IMR-90 (cell line): ENCODE measurements around the gene CFAP92. TPM values are rescaled to one million over a fixed set of nuclear protein-coding genes. Genes with fewer than 3 reads are reported as not detected.

Source experiments
- ATAC-seq: fragments of 200-7000 bp; cut with Tn5 transposase; 2 replicates; pipeline ENCODE4 v1.9.1; 2020; ENCODE audit warnings: low read depth, mild to moderate bottlenecking, moderate library complexity
- BruUV-seq: library from RNA; stranded (reverse); fragments of 400-500 nt; replicated peaks from 2 replicates; lab custom pipeline; 2021; lab: Mats Ljungman, UMichigan
- CTCF ChIA-PET: fragments of 300-600 bp; formaldehyde crosslinking; extraction: SDS; loops from one replicate; lab custom pipeline; 2021; ENCODE audit warnings: antibody characterized with exemption; lab: Yijun Ruan, JAX
- POLR2A ChIA-PET: fragments of 300-600 bp; sonication (Branson Sonifier 250); formaldehyde crosslinking; loops from one replicate; lab custom pipeline; 2022; ENCODE audit warnings: antibody characterized with exemption; ENCODE audit not compliant: unreplicated experiment; lab: Charles Lee
- DNase-seq: peaks from one replicate; pipeline ENCODE4 v3.0.0; 2013
- H2AFZ ChIP-seq: replicated peaks from 2 replicates; pipeline ENCODE3; 2013; ENCODE audit warnings: low read length, mild to moderate bottlenecking; ENCODE audit not compliant: poor library complexity
- H2AK5ac ChIP-seq: 2 replicates; pipeline ENCODE4 v1.6.1; 2013; ENCODE audit warnings: low read depth, low read length, inconsistent platforms
- H2AK9ac ChIP-seq: replicated peaks from 2 replicates; pipeline ENCODE3; 2013; ENCODE audit warnings: mild to moderate bottlenecking, low read depth, low read length, moderate library complexity; ENCODE audit not compliant: poor library complexity
- H2BK120ac ChIP-seq: 2 replicates; pipeline ENCODE4 v1.6.1; 2013; ENCODE audit warnings: low read depth, low read length, inconsistent platforms
- H2BK15ac ChIP-seq: 3 replicates; pipeline ENCODE4 v1.6.1; 2013; ENCODE audit warnings: low read depth, low read length, inconsistent platforms
- H2BK20ac ChIP-seq: 2 replicates; pipeline ENCODE4 v1.6.1; 2013; ENCODE audit warnings: low read depth, mild to moderate bottlenecking, inconsistent platforms, low read length, moderate library complexity
- H2BK5ac ChIP-seq: 2 replicates; pipeline ENCODE4 v1.6.1; 2013; ENCODE audit warnings: mild to moderate bottlenecking, low read depth, low read length, inconsistent platforms; ENCODE audit not compliant: poor library complexity, severe bottlenecking
- H3K14ac ChIP-seq: replicated peaks from 2 replicates; pipeline ENCODE4 v1.6.1; 2013; ENCODE audit warnings: low read depth, low read length, inconsistent platforms
- H3K18ac ChIP-seq: 2 replicates; pipeline ENCODE4 v1.6.1; 2013; ENCODE audit warnings: low read depth, low read length, control low read depth
- H3K23ac ChIP-seq: 2 replicates; pipeline ENCODE4 v1.6.1; 2013; ENCODE audit warnings: low read depth, low read length, inconsistent platforms
- H3K27ac ChIP-seq: 2 replicates; pipeline ENCODE4 v1.5.1; 2013; ENCODE audit warnings: mild to moderate bottlenecking, control low read depth, low read length; ENCODE audit not compliant: insufficient read depth
- H3K27me3 ChIP-seq: 2 replicates; pipeline ENCODE4 v1.6.1; 2013; ENCODE audit warnings: low read length; ENCODE audit not compliant: control insufficient read depth, insufficient read depth
- H3K36me3 ChIP-seq: 2 replicates; pipeline ENCODE4 v1.6.1; 2013; ENCODE audit warnings: low read length, mixed read lengths; ENCODE audit not compliant: control insufficient read depth, insufficient read depth
- H3K4ac ChIP-seq: 2 replicates; pipeline ENCODE4 v1.6.1; 2013; ENCODE audit warnings: low read depth, low read length, inconsistent platforms
- H3K4me1 ChIP-seq: 2 replicates; pipeline ENCODE4 v1.6.1; 2013; ENCODE audit warnings: low read length, mixed read lengths; ENCODE audit not compliant: control insufficient read depth, insufficient read depth
- H3K4me2 ChIP-seq: 2 replicates; pipeline ENCODE4 v1.6.1; 2013; ENCODE audit warnings: low read depth, mild to moderate bottlenecking, control low read depth, low read length, moderate library complexity
- H3K4me3 ChIP-seq: 2 replicates; pipeline ENCODE4 v1.5.1; 2013; ENCODE audit warnings: low read depth, mild to moderate bottlenecking, control low read depth, low read length, moderate library complexity; ENCODE audit not compliant: insufficient read depth
- H3K56ac ChIP-seq: 2 replicates; pipeline ENCODE4 v1.6.1; 2013; ENCODE audit warnings: low read length, inconsistent platforms; ENCODE audit not compliant: insufficient read depth; ENCODE audit errors: extremely low read depth
- H3K79me1 ChIP-seq, 2 experiments: 2 replicates each; pipeline ENCODE4 v1.6.1; 2013; ENCODE audit warnings: low read length in 2 of 2, inconsistent platforms in 1 of 2, low read depth in 1 of 2
- H3K9ac ChIP-seq: 2 replicates; pipeline ENCODE4 v1.6.1; 2013; ENCODE audit warnings: low read depth, low read length, control low read depth
- H3K9me1 ChIP-seq: 2 replicates; pipeline ENCODE4 v1.6.1; 2013; ENCODE audit warnings: low read length, inconsistent platforms; ENCODE audit not compliant: insufficient read depth
- H3K9me3 ChIP-seq: 2 replicates; pipeline ENCODE4 v1.6.1; 2013; ENCODE audit warnings: low read length; ENCODE audit not compliant: control insufficient read depth, insufficient read depth
- H4K20me1 ChIP-seq: 2 replicates; pipeline ENCODE4 v1.6.1; 2013; ENCODE audit warnings: low read length, inconsistent platforms; ENCODE audit not compliant: insufficient read depth
- H4K5ac ChIP-seq: 2 replicates; pipeline ENCODE4 v1.6.1; 2013; ENCODE audit warnings: mild to moderate bottlenecking, low read depth, low read length, control low read depth
- H4K8ac ChIP-seq, 2 experiments: 2 replicates each; pipeline ENCODE4 v1.6.1; 2013; ENCODE audit warnings: low read depth in 2 of 2, low read length in 2 of 2, control low read depth in 1 of 2, inconsistent platforms in 1 of 2
- H4K91ac ChIP-seq: 2 replicates; pipeline ENCODE4 v1.6.1; 2013; ENCODE audit warnings: low read depth, low read length, inconsistent platforms; ENCODE audit not compliant: insufficient read depth
- BHLHE40 ChIP-seq: fragments of 150-350 bp; IDR thresholded peaks from 2 replicates; pipeline ENCODE4 v1.6.1; 2016; ENCODE audit warnings: mild to moderate bottlenecking, low read depth, low read length
- CEBPB ChIP-seq: IDR thresholded peaks from 2 replicates; pipeline ENCODE4 v1.6.1; 2012; ENCODE audit warnings: low read depth, low read length, improper control_type of control experiment
- CHD1 ChIP-seq: IDR thresholded peaks from 2 replicates; pipeline ENCODE4 v1.6.1; 2012; ENCODE audit warnings: low read depth, low read length, improper control_type of control experiment
- FOS ChIP-seq: fragments of 150-350 bp; IDR thresholded peaks from 2 replicates; pipeline ENCODE4 v1.6.1; 2016; ENCODE audit warnings: low read depth, low read length
- MAFK ChIP-seq: IDR thresholded peaks from 2 replicates; pipeline ENCODE4 v1.6.1; 2012; ENCODE audit warnings: low read depth, low read length, improper control_type of control experiment
- MAZ ChIP-seq: IDR thresholded peaks from 2 replicates; pipeline ENCODE4 v1.6.1; 2012; ENCODE audit warnings: low read depth, mild to moderate bottlenecking, low read length, improper control_type of control experiment, moderate library complexity, borderline replicate concordance
- MXI1 ChIP-seq: IDR thresholded peaks from 2 replicates; pipeline ENCODE4 v1.6.1; 2012; ENCODE audit warnings: low read depth, mild to moderate bottlenecking, low read length, moderate library complexity, borderline replicate concordance
- NFE2L2 ChIP-seq: fragments of 150-350 bp; IDR thresholded peaks from 2 replicates; pipeline ENCODE4 v1.6.1; 2016; ENCODE audit warnings: low read depth, mild to moderate bottlenecking, low read length
- POLR2A ChIP-seq: IDR thresholded peaks from 2 replicates; pipeline ENCODE4 v1.6.1; 2012; ENCODE audit warnings: mild to moderate bottlenecking, low read depth, low read length
- RCOR1 ChIP-seq: IDR thresholded peaks from 2 replicates; pipeline ENCODE4 v1.6.1; 2012; ENCODE audit warnings: mild to moderate bottlenecking, low read length, improper control_type of control experiment; ENCODE audit not compliant: insufficient replicate concordance
- RFX5 ChIP-seq: IDR thresholded peaks from 2 replicates; pipeline ENCODE4 v1.8.0; 2012; ENCODE audit warnings: low read depth, mild to moderate bottlenecking, low read length, moderate library complexity
- SMC3 ChIP-seq: fragments of 150-350 bp; IDR thresholded peaks from 2 replicates; pipeline ENCODE4 v1.6.1; 2016; ENCODE audit warnings: low read depth, mild to moderate bottlenecking, antibody characterized with exemption, low read length, moderate library complexity
- USF2 ChIP-seq: fragments of 150-350 bp; IDR thresholded peaks from 2 replicates; pipeline ENCODE4 v1.6.1; 2017; ENCODE audit warnings: mild to moderate bottlenecking, antibody characterized with exemption, low read length, low read depth
- WGBS, 2 experiments: methylation state at CpG; one replicate each; pipeline versions ENCODE4 v1.1.5 to v1.1.7; 2013; ENCODE audit warnings: missing lambda C conversion rate in 2 of 2; ENCODE audit not compliant: insufficient read length in 1 of 2; ENCODE audit errors: extremely low coverage in 2 of 2; 5-methylcytosine and 5-hydroxymethylcytosine counted together
- dilution Hi-C: fragments of 300-500 bp; cut with HindIII; formaldehyde crosslinking; loops from one replicate; pipeline ENCODE4 v1.14.3; 2018; ENCODE audit warnings: low sequenced_read_pairs; ENCODE audit not compliant: unreplicated experiment
- in situ Hi-C: fragments of 300-500 bp; cut with MboI; formaldehyde crosslinking; loops from 3 replicates; pipeline ENCODE4 v1.14.3; 2019; ENCODE audit warnings: low sequenced_read_pairs, inconsistent platforms, mixed read lengths
- intact Hi-C: fragments of 100-400 bp; cut with micrococcal nuclease; formaldehyde crosslinking; loops from 2 replicates; pipeline ENCODE4 v1.10.0; 2022
- polyA plus RNA-seq, 3 experiments: library from polyadenylated mRNA; depleted of rRNA; stranded (reverse); fragments of >200 nt; gene quantifications; 2 replicates each; pipeline ENCODE4 v1.2.3, GENCODE V29; 2012; ENCODE audit warnings: low replicate concordance in 1 of 3
- total RNA-seq: library from RNA; depleted of rRNA; stranded (reverse); fragments of >200 nt; gene quantifications from 2 replicates; pipeline ENCODE4 v1.2.3, GENCODE V29; 2012
- TF ChIP-seq, protein P1 (sequence below): fragments of 150-350 bp; IDR thresholded peaks from 2 replicates; pipeline ENCODE4 v1.6.1; 2016; ENCODE audit warnings: low read depth, mild to moderate bottlenecking, low read length, moderate library complexity, borderline replicate concordance
- TF ChIP-seq, protein P2 (sequence below): conservative IDR thresholded peaks from 2 replicates; pipeline ENCODE4 v1.5.1; 2012; ENCODE audit warnings: mild to moderate bottlenecking, low read depth, low read length, improper control_type of control experiment

Gene CFAP92
- total and polyA plus RNA-seq, 2 of the 4 experiments (the other 2 are of a cell fraction), result not detected

- H3K18ac ChIP-seq, result no peak overlapping the region
- WGBS, 2 experiments, result no CpG with 5 or more reads among the region's 15 CpGs
- no peaks in the 10 kb centered on the region; the same call in 1 of the 2 replicates for H3K9me1 ChIP-seq
- BruUV-seq, result no TSS peak
- no peak overlapping the region for H3K4ac ChIP-seq
- DNase-seq, result no peak
- H3K27me3 ChIP-seq, result peaks cover 78% of the 10 kb centered on the region
- no peaks in the 10 kb centered on the region for H3K36me3 ChIP-seq
- H2AFZ ChIP-seq, result peak overlapping the region; percentile 68
- ChIA-PET POLR2A (no interaction called here), CTCF (interaction anchor here (0.7 kb wide), 1 partner anchor 29 kb away, joined by 3 read pairs; no protein-coding TSS in a partner anchor)
- no peak overlapping the region for H2BK15ac ChIP-seq
- TF ChIP-seq SMC3, result no peak
- TF ChIP-seq, protein P1, sequence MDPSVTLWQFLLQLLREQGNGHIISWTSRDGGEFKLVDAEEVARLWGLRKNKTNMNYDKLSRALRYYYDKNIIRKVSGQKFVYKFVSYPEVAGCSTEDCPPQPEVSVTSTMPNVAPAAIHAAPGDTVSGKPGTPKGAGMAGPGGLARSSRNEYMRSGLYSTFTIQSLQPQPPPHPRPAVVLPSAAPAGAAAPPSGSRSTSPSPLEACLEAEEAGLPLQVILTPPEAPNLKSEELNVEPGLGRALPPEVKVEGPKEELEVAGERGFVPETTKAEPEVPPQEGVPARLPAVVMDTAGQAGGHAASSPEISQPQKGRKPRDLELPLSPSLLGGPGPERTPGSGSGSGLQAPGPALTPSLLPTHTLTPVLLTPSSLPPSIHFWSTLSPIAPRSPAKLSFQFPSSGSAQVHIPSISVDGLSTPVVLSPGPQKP, result no peak
- no peak for TF ChIP-seq NFE2L2
- no peak for TF ChIP-seq FOS
- no peak for TF ChIP-seq CHD1
- TF ChIP-seq USF2, result no peak
- TF ChIP-seq, protein P2, sequence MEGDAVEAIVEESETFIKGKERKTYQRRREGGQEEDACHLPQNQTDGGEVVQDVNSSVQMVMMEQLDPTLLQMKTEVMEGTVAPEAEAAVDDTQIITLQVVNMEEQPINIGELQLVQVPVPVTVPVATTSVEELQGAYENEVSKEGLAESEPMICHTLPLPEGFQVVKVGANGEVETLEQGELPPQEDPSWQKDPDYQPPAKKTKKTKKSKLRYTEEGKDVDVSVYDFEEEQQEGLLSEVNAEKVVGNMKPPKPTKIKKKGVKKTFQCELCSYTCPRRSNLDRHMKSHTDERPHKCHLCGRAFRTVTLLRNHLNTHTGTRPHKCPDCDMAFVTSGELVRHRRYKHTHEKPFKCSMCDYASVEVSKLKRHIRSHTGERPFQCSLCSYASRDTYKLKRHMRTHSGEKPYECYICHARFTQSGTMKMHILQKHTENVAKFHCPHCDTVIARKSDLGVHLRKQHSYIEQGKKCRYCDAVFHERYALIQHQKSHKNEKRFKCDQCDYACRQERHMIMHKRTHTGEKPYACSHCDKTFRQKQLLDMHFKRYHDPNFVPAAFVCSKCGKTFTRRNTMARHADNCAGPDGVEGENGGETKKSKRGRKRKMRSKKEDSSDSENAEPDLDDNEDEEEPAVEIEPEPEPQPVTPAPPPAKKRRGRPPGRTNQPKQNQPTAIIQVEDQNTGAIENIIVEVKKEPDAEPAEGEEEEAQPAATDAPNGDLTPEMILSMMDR, result no peak
- no peak for TF ChIP-seq BHLHE40
- no peak for TF ChIP-seq MAFK
- TF ChIP-seq RFX5, result no peak
- TF ChIP-seq POLR2A, result no peak
- TF ChIP-seq MXI1, result no peak
- no peak for TF ChIP-seq CEBPB
- no peak for TF ChIP-seq MAZ
- TF ChIP-seq RCOR1, result no peak
- H3K23ac ChIP-seq, result no peak overlapping the region
- no peak overlapping the region for H2BK5ac ChIP-seq
- dilution Hi-C loops, result no loop called here
- no peak overlapping the region for H3K56ac ChIP-seq
- no peaks in the 10 kb centered on the region for H3K79me1 ChIP-seq
- H3K14ac ChIP-seq, result no peak overlapping the region
- H4K5ac ChIP-seq, result no peak overlapping the region
- no peak overlapping the region for H2BK20ac ChIP-seq
- intact Hi-C loops, result no loop called here
- no peak overlapping the region; the same call in 1 of the 2 replicates for H3K4me2 ChIP-seq
- H3K9ac ChIP-seq, result no peak overlapping the region
- no peak overlapping the region for H2AK5ac ChIP-seq
- in situ Hi-C loops, result no loop called here
- H3K4me3 ChIP-seq, result peak overlapping the region; percentile 29; the same call in 1 of the 2 replicates
- peaks cover 10% of the 10 kb centered on the region for H3K4me1 ChIP-seq
- no peak overlapping the region for H2BK120ac ChIP-seq
- H4K91ac ChIP-seq, result no peak overlapping the region
- no peak for ATAC-seq
- no peaks in the 10 kb centered on the region for H4K20me1 ChIP-seq
- H2AK9ac ChIP-seq, result no peak overlapping the region
- no peak overlapping the region for H3K27ac ChIP-seq
- H3K9me3 ChIP-seq, result no peaks in the 10 kb centered on the region
- no peak overlapping the region for H4K8ac ChIP-seq
These were observed 6.8 kb upstream of the CFAP92 start for GRCh38 chr3:129000742-129001100.
